Measurements from ENCODE around the gene GREM2. TPM values are rescaled to one million over a fixed set of nuclear protein-coding genes. Genes with fewer than 3 reads are reported as not detected.

The GREM2 gene
- total RNA-seq, 1 donor from 2014 or later, result not detected

- Mint-ChIP-seq H3K4me1 (ENCODE audit: unreplicated experiment) (no peaks in the 10 kb centered on the region), H3K4me3 (ENCODE audit: unreplicated experiment) (no peak overlapping the region)
- TF ChIP-seq CTCF (IDR thresholded peaks at IDR 0.05), result no peak
Measured at GRCh38 chr1:240591564-240591963, 20.4 kb downstream of the GREM2 start.

GRCh38 chr1:240591078-240591477 lies 20.9 kb downstream of the GREM2 start:
- H3K4me1 Mint-ChIP-seq (ENCODE audit: unreplicated experiment), result no peaks in the 10 kb centered on the region
- peaks cover 3% of the 10 kb centered on the region for H3K36me3 Mint-ChIP-seq (ENCODE audit: unreplicated experiment)
- no peak overlapping the region for H3K27ac Mint-ChIP-seq (ENCODE audit: unreplicated experiment)
- H3K9me3 Mint-ChIP-seq (ENCODE audit: unreplicated experiment), result no peaks in the 10 kb centered on the region
- peaks cover 4% of the 10 kb centered on the region for H3K27me3 Mint-ChIP-seq (ENCODE audit: unreplicated experiment)
- DNase-seq (ENCODE audit: extremely low spot score, unreplicated experiment), result no peak
- no peak overlapping the region for H3K4me3 Mint-ChIP-seq (ENCODE audit: unreplicated experiment)
- TF ChIP-seq CTCF (IDR thresholded peaks at IDR 0.05), result no peak

More at GRCh38 chr1:240591564-240591963, 20.4 kb downstream of the GREM2 start:
- Mint-ChIP-seq H3K27me3 (ENCODE audit: unreplicated experiment) (peaks cover 4% of the 10 kb centered on the region), H3K36me3 (ENCODE audit: unreplicated experiment) (peaks cover 3% of the 10 kb centered on the region), H3K27ac (ENCODE audit: unreplicated experiment) (no peak overlapping the region), H3K9me3 (ENCODE audit: unreplicated experiment) (no peaks in the 10 kb centered on the region)
- DNase-seq (ENCODE audit: extremely low spot score, unreplicated experiment), result no peak

- peaks cover 3% of the 10 kb centered on the region for H3K36me3 Mint-ChIP-seq (ENCODE audit: unreplicated experiment)
- TF ChIP-seq CTCF (IDR thresholded peaks at IDR 0.05), result no peak
- no peaks in the 10 kb centered on the region for H3K4me1 Mint-ChIP-seq (ENCODE audit: unreplicated experiment)
- no peak overlapping the region for H3K27ac Mint-ChIP-seq (ENCODE audit: unreplicated experiment)
- H3K4me3 Mint-ChIP-seq (ENCODE audit: unreplicated experiment), result no peak overlapping the region
- DNase-seq (ENCODE audit: extremely low spot score, unreplicated experiment), result no peak
- H3K9me3 Mint-ChIP-seq (ENCODE audit: unreplicated experiment), result no peaks in the 10 kb centered on the region
- H3K27me3 Mint-ChIP-seq (ENCODE audit: unreplicated experiment), result peaks cover 4% of the 10 kb centered on the region
Measured at GRCh38 chr1:240589585-240590110, 22.3 kb downstream of the GREM2 start.

- H3K4me3 Mint-ChIP-seq (ENCODE audit: unreplicated experiment), result no peak overlapping the region
- peaks cover 5% of the 10 kb centered on the region for H3K4me1 Mint-ChIP-seq (ENCODE audit: unreplicated experiment)
- DNase-seq (ENCODE audit: extremely low spot score, unreplicated experiment), result no peak
- peaks cover under 1% of the 10 kb centered on the region for H3K36me3 Mint-ChIP-seq (ENCODE audit: unreplicated experiment)
- H3K9me3 Mint-ChIP-seq (ENCODE audit: unreplicated experiment), result no peaks in the 10 kb centered on the region
- TF ChIP-seq CTCF (IDR thresholded peaks at IDR 0.05), result no peak
- H3K27me3 Mint-ChIP-seq (ENCODE audit: unreplicated experiment), result peaks cover 3% of the 10 kb centered on the region
- no peak overlapping the region for H3K27ac Mint-ChIP-seq (ENCODE audit: unreplicated experiment)
Measured at GRCh38 chr1:240586006-240586405, 25.9 kb downstream of the GREM2 start.

GRCh38 chr1:240582953-240583352 lies 29.0 kb downstream of the GREM2 start:
- H3K4me3 Mint-ChIP-seq (ENCODE audit: unreplicated experiment), result no peak overlapping the region
- H3K4me1 Mint-ChIP-seq (ENCODE audit: unreplicated experiment), result peaks cover 5% of the 10 kb centered on the region
- H3K9me3 Mint-ChIP-seq (ENCODE audit: unreplicated experiment), result no peaks in the 10 kb centered on the region
- no peak for TF ChIP-seq CTCF (IDR thresholded peaks at IDR 0.05)
- H3K27ac Mint-ChIP-seq (ENCODE audit: unreplicated experiment), result no peak overlapping the region
- no peak for DNase-seq (ENCODE audit: extremely low spot score, unreplicated experiment)
- H3K27me3 Mint-ChIP-seq (ENCODE audit: unreplicated experiment), result no peaks in the 10 kb centered on the region
- H3K36me3 Mint-ChIP-seq (ENCODE audit: unreplicated experiment), result no peaks in the 10 kb centered on the region
